ENCODE measurements around the gene DUSP8.

Gene DUSP8

GRCh38 chr11:1504581-1505290, 67.3 kb downstream of the DUSP8 start:
- no peak overlapping the region for H3K4me3 ChIP-seq (ENCODE audit: low read depth, low read length)
- TF ChIP-seq CTCF (IDR thresholded peaks at IDR 0.05; ENCODE audit: insufficient read depth, low read depth, low read length, missing control alignments): no peak
- no peak for DNase-seq (ENCODE audit: low read depth)

GRCh38 chr11:1504138-1504537, 67.9 kb downstream of the DUSP8 start:
- no peak overlapping the region for H3K4me3 ChIP-seq (ENCODE audit: low read depth, low read length)
- no peak for DNase-seq (ENCODE audit: low read depth)
- no peak for TF ChIP-seq CTCF (IDR thresholded peaks at IDR 0.05; ENCODE audit: insufficient read depth, low read depth, low read length, missing control alignments)
